HepG2 (cell line): ENCODE data around the gene LARP1.

Experiments
- CBX2 ChIP-seq, 2 experiments: fragments of 200-600 bp in 1 of 2; sonication (generic); formaldehyde crosslinking in 1 of 2; IDR thresholded peaks; 2 replicates each; pipeline versions ENCODE4 v1.7.0 to v1.8.1; 2018 to 2022; ENCODE audit warnings: low read depth in 2 of 2, low read length in 1 of 2, mild to moderate bottlenecking in 1 of 2, missing genetic modification reagents in 1 of 2
- CHD2 ChIP-seq: IDR thresholded peaks from 2 replicates; pipeline ENCODE4 v1.6.1; 2011; ENCODE audit warnings: low read depth, low read length, improper control_type of control experiment
- ELF1 ChIP-seq: sonication (generic); formaldehyde crosslinking; IDR thresholded peaks from 2 replicates; pipeline ENCODE4 v1.4.0; 2020; ENCODE audit warnings: missing genetic modification reagents
- FOXM1 ChIP-seq: sonication (generic); formaldehyde crosslinking; IDR thresholded peaks from 2 replicates; pipeline ENCODE4 v1.5.0; 2020; ENCODE audit warnings: missing genetic modification reagents
- ZBTB20 ChIP-seq: sonication (generic); formaldehyde crosslinking; IDR thresholded peaks from 2 replicates; pipeline ENCODE4 v1.8.1; 2023; ENCODE audit warnings: missing genetic modification reagents, low read depth, mild to moderate bottlenecking, borderline replicate concordance
- ZFX ChIP-seq: sonication (generic); formaldehyde crosslinking; IDR thresholded peaks from 2 replicates; pipeline ENCODE4 v1.4.0; 2020; ENCODE audit warnings: mild to moderate bottlenecking, low read depth, missing genetic modification reagents, moderate library complexity
- TF ChIP-seq, protein P1 (sequence below): sonication (generic); formaldehyde crosslinking; IDR thresholded peaks from 2 replicates; pipeline ENCODE4 v1.5.0; 2020; ENCODE audit warnings: mild to moderate bottlenecking, missing genetic modification reagents, moderate library complexity

DNA sequence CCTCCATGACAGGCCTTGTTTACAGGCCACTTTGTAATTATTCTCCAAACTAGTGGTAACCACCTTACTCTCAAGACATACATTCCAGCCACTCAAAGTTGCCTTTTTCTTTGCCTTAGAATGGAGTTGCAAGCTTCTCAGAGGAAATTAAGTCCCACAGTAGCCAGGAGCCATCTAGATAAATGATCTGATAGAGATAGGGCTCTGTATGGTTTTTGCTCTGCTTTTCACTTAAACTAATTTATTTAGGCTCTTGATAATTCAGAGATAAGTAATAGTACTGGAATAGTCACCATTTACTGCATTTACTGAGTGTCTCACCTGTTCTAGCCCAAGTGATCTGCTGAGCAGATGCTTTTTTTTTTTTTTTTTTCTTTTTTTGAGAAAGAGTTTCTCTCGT lies 7.5 kb downstream of the LARP1 start:
- TF ChIP-seq CBX2 (IDR thresholded peaks at IDR 0.05; ENCODE audit: low read depth, low read length): no peak
- TF ChIP-seq CBX2 (CRISPR knock-in tag; IDR thresholded peaks at IDR 0.05; ENCODE audit: low read depth): no peak
- no peak for TF ChIP-seq ZBTB20 (CRISPR knock-in tag)
- TF ChIP-seq ZFX (CRISPR knock-in tag): no peak
- no peak for TF ChIP-seq ELF1
- TF ChIP-seq FOXM1 (CRISPR knock-in tag): no peak
- TF ChIP-seq, protein P1, sequence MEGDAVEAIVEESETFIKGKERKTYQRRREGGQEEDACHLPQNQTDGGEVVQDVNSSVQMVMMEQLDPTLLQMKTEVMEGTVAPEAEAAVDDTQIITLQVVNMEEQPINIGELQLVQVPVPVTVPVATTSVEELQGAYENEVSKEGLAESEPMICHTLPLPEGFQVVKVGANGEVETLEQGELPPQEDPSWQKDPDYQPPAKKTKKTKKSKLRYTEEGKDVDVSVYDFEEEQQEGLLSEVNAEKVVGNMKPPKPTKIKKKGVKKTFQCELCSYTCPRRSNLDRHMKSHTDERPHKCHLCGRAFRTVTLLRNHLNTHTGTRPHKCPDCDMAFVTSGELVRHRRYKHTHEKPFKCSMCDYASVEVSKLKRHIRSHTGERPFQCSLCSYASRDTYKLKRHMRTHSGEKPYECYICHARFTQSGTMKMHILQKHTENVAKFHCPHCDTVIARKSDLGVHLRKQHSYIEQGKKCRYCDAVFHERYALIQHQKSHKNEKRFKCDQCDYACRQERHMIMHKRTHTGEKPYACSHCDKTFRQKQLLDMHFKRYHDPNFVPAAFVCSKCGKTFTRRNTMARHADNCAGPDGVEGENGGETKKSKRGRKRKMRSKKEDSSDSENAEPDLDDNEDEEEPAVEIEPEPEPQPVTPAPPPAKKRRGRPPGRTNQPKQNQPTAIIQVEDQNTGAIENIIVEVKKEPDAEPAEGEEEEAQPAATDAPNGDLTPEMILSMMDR (CRISPR knock-in tag): no peak
- TF ChIP-seq CHD2: no peak
